Measurements from ENCODE around the gene SLA2. TPM values are rescaled to one million over a fixed set of nuclear protein-coding genes. Genes with fewer than 3 reads are reported as not detected.

SLA2 gene
- total RNA-seq, result not detected in 2 replicates

GRCh38 chr20:36645998-36646397 lies at the start of gene SLA2:
Gene SLA2 (minus strand): TSS chr20:36646196. CDS start chr20:36641335, 4,861 bp downstream.

GRCh38 chr20:36605399-36606157 lies 40.4 kb downstream of the SLA2 start, which contains the start of gene RAB5IF:
Gene RAB5IF (plus strand): TSS chr20:36605779. CDS start chr20:36605952, 173 bp downstream.

GRCh38 chr20:36573103-36573797 lies 72.7 kb downstream of the SLA2 start, which contains the start of gene TGIF2:
Gene TGIF2 (plus strand): TSS chr20:36573597. CDS start chr20:36578775, 5,178 bp downstream.

Small RNA genes within 50 kb of the gene (small RNA-seq; reads per million reads assigned to genes)
- not detected for gene RF00019 (ENCODE audit: low replicate concordance)

Other genes with a start within 250 kb of the SLA2 start
- 120 and 127 TPM in 2 replicates for gene MYL9, start 104.7 kb downstream of the SLA2 start, total RNA-seq
- gene TGIF2, start 72.6 kb downstream of the SLA2 start, total RNA-seq, result 5.9 and 11.0 TPM in 2 replicates
- 73.1 and 87.8 TPM in 2 replicates for gene RAB5IF, start 40.4 kb downstream of the SLA2 start, total RNA-seq
- gene NDRG3, start 99.9 kb upstream of the SLA2 start, total RNA-seq, result 15.1 and 25.9 TPM in 2 replicates
- 3.5 and 27.9 TPM in 2 replicates for gene DSN1, start 127.6 kb upstream of the SLA2 start, total RNA-seq
- not detected in 2 replicates for gene TLDC2, start 229.9 kb upstream of the SLA2 start, total RNA-seq

Data from placental pericyte (primary cell).